Activated T-cell treated with anti-CD3 and anti-CD28 coated beads, Interleukin-2, amount 50 U/mL, for 48 hours (primary cell): Measurements from ENCODE around the gene RBSN.

ENCODE experiments used
- DNase-seq, 2 experiments: peaks; one replicate each; pipeline ENCODE4 v3.0.0-alpha.2; 2020

The RBSN gene

DNA sequence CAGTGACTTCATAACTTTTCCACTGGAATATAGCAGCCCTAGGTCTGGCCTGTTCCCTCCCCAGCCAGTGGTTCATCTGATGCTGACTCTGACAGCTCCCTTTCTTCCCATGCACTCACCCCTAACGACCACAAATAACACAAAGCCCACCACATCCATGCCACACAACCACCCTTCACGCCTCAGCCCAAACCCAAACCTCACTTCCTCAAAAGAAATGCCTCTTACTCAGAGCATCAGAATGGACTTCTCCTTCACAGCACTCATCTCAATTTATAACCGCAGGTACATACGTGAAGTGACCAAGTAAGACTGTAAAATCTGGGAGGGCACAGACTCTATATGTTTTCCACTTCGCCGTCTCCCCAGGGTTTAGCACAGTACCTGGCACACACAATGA is 1.1 kb downstream of the RBSN start:
- peak; percentile 75 to 80 for DNase-seq

DNA sequence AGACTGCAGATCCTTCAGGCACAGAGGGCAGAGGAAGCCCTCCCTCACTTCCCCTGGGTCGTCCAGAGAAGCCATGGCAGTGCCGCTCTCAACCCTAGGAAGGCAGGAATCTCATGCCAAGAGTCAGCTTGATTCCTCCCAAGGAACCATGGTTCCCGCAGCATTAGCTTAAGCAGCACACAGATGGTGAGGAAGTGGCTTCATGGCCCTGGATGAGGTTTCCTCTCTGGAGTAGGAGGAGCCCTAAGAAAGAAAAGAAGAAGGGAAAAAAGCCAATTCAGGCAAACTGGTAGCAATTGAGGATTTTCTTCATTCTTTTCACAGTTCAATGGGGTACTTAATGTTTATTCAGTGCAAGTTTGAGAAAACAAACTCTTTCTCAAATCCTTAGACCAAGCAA is 2.9 kb downstream of the RBSN start:
- no peak for DNase-seq

DNA sequence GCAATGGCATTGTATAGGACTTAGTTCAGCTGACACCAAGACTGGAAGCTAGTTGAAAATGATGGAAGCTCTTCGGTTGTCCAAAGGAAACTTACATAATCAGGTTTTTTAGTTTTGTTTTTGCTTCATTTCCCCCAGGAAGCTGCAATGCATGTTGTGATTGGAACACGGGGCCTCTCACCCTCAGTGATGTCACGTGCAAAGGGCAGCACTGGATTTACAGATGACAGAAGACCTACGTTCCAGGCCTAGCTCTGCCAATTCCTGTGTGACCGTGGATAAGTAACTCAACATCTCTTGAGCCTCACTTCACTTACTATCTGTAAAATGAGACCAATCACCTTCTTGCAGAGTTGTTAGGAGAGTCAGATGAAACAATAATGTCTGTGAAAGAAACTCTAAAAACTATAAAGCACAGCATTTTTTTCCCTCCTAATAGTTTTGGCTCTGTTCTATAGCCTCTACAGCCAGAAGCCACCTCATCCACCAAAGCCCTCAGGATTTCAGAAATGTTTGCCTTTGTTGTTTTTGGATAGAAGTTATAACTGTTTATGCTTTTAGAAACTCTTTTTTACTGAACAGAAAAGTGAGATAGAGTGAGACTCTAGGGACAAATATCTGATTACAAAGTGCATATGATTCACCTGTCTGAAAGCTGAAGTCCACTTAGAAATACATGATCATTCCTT is 4.6 kb downstream of the RBSN start:
- no peak for DNase-seq

DNA sequence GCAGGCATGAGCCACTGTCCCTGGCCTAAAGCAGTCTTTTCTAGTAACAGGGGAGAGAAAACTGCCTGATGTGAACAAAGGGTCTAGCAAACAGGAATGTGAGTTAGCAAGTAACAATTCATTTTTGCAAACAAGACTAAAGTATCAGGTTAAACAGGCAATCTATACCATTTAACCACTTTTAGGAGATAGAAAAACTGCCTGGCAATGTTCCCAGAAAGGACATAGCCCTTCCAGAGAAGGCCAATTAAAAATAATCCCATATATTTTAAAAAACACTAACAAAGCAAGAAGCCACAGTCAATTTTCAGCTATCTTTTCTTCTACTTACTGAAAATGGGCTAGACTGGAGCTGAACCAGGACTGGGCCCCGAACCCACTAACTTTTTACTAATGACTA is 6.3 kb downstream of the RBSN start:
- no peak for DNase-seq

DNA sequence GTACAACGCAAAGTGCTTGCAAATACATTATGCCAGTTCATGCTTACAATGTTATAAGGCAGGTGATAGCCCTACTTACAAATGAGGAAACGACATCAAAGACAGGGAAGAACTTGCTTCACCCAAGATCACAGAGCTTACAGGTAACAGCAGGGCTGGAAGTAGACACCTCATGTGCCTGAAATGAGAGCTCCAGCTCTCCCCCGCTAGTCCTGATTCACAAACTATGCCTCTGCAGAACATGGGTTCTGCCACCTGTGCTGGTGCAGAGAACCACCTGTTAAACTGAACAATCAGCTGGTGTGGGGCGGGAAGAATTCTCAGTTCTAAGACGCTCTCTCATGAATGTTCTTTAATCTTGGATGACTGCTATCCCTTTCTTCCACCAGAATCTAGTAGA is 7.4 kb downstream of the RBSN start:
- no peak for DNase-seq

DNA sequence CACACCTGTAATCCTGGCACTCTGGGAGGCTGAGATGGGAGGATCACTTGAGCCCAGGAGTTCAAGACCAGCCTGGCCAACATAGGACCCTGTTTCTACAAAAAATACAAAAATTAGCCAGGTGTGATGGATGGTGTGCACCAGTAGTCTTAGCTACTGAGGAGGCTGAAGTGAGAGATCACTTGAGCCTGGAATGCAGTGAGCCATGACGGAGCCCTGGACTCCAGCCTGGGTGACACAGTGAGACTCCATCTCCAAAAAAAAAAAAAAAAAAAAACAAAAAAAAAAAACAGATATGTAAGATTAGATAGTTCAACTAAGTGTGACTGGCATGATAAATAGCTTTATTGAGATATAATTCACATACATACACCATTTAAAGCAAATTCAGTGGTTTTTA is 9.7 kb downstream of the RBSN start:
- DNase-seq, result no peak

DNA sequence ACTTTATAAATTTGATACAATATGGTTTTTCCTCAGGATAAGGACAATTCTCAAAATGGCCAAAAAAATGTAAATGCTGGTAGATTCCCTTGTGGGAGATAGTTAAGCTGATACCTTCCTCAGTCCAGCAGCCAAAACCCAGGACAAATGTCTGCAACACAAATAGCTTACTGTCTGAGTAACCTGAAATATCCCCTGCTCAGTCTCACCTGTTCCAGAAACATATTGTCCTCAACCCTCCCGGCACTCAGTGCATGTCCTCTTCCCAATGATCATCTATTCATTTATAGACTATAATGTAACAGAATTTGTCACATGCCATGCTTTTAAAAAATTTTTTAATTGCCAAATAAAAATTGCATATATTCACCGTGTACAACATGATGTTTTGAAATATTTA is 12.2 kb downstream of the RBSN start:
- no peak for DNase-seq

DNA sequence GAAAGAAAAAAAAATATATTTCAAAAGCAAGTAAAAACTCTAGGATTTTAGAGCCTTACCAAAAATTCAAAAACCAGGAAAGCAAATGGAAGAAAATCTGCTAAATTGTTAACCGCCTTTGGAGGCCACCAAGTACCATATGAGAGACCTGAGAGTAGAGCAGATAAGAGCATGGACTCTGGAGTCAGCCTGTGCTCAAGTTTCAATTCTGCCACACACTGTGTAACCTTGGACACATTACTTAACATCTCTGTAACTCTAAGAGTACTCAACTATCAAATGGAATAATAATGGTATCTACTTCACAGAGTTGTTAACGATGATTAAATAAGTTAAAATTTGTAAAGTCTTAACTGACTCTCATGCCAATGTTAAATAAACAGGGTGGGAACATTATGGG is 12.7 kb downstream of the RBSN start:
- no peak for DNase-seq

DNA sequence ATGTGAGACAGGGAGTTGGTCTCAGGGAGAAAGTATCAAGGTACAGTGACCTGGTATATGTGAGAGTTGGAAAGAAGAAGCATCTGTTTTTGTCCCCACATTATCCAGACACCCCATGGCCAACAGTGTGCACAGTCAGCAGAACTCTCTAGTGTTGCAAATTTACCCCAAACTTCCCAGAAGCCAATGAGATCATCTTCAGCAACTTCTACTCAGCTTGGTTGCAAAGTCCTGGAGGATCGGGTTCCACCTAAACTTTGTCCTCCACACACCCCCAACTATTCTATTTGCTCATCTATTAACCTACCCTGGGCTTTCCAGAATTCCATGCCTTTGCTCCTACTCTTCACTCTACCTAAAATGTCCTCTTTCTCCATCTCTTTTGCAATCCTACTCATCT is 15.7 kb downstream of the RBSN start:
- no peak for DNase-seq

DNA sequence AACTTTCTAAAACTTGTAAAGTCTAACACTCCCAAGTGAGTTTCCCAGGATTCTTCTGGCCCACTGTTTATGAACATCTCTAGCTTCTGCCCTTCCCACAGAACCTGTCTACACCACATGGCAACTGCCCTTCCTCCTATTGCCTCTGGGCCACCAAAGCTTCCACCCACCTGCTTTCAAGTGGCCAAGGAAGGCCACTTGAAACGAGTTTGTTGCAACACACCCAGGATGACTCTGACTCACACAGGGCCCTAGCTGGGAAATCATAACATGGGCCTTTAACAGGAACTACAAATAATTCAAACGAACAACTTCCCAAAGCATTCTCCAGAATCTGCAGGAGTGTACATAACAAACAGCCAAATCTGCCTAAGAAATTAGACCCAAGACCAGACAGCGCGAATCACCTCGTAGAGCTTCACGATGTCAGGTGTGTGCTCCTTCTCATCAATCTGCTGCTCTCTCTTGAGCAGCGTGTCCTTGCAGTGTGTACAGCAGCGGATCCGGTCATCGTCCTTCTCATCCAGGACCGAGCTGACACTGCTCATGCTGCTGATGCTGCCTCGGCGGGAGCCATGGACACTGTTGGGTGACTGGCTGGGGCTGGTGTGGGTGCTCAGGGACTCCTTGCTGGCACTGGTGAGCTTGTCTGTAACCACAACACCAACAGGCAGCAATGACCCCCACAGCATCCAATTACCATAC is 16.8 kb downstream of the RBSN start:
- DNase-seq, result no peak

DNA sequence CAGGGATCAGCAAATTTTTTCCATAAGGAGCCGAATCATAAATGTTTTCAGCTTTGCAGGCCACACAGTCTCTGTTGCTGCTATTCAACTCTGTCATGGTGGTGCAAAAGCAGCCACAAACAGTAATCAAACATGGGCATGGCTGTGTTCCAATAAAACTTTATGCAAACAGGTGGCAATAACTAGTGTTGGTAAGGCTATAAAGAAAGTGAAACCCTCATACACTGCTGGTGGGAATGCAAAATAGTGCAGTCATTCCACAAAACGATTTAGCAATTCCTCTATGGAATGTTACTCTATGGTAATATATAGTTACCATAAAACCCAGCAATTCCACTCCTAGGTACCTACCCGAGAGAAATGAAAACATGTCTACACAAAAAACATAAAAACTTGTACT is 19.9 kb downstream of the RBSN start:
- no peak for DNase-seq

DNA sequence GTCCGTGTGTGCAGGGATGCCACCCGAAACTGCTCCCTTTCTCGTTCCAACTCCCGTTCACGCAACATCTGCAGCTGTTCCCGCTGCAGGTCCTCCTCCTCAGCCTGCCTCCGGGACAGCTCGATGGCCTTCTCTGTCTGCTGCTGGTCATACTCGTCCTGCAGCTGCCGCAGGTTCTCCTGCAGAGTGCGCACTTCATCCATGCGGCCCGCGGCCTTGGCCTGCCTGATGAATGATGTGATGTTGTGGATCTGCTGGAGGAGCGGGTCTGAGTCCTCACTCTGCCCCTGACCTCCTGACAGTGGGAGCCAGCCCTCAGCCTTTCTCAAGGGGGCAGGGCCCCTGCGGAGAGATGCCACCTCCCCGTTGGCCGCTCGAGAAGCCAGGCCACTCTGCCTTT is 24.4 kb downstream of the RBSN start:
- DNase-seq, result no peak

DNA sequence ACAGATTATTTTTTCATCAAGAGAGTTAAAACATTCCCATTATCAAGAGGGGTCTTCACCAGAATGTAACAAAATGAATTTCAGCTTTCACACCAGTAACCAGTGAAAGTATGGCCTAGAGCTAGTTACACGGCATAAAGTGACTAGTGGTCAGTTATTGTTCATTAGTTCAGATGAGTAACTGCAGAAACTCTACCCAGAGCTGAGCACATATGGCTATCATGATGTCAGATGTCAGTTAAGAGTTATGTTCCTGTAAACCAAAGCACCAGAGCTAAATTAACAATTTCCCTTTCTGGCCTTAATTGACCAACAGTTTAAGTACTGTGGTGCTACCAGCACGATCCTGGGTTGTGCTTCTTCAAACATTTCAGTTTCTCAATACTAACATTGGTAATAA is 27.2 kb downstream of the RBSN start:
- no peak for DNase-seq

DNA sequence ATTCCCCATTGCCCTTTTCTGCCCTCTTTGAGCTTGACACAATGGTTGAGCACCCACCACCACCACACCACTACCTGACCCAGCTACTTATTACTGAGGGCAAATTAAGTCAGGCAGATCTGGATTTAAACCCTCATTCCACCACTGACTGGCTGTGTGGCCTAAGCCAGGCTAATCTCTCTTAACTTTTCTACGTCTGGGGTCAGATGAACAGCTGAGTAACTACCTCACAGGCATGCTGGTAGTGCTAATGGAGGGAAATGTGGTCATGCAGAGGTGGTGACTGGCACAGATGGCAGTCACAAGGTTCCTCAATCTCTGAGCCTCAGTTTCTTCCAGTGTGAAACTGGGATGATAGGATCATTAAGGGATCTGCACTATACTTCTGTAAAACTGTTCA is 29.5 kb downstream of the RBSN start:
- DNase-seq, result no peak

DNA sequence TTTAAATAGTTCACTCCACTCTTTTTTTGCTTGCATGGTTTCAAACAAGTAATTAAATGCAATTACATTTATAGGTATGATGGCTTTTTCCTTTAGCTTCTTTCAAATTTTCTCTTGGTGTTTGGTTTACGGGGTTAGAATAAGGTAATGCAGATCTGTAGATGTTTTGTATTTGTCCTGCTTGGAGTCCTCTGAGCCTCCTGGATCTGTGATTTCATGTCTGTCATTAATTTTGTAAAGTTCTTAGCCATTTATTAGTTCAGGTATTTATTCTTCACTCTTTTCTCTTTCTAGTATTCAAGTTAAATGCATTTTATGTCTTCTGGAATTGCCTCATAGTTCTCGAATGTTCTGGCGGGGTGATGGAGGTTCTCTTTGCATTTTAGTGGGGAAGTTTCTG is 32.5 kb downstream of the RBSN start:
- DNase-seq, result no peak

DNA sequence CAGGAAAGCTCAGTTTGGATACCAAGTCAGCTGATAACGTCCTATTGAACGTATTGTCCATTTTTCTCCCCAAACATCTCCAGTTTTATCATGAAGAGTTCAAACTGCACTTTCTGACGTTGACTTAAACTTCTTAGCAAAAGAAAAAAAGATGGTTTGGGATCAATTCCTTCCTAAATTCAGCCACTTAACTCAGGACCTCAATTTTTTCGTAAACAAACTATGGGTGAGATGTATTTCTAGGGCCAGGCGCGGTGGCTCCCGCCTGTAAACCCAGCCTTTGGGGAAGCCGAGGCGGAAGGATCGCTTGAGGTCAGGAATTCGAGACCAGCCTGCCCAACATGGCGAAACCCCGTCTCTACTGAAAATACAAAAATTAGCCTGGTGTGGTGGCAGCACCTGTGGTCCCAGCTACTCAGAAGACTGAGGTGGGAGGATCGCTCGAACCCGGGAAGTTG is 33.4 kb downstream of the RBSN start:
- no peak for DNase-seq

DNA sequence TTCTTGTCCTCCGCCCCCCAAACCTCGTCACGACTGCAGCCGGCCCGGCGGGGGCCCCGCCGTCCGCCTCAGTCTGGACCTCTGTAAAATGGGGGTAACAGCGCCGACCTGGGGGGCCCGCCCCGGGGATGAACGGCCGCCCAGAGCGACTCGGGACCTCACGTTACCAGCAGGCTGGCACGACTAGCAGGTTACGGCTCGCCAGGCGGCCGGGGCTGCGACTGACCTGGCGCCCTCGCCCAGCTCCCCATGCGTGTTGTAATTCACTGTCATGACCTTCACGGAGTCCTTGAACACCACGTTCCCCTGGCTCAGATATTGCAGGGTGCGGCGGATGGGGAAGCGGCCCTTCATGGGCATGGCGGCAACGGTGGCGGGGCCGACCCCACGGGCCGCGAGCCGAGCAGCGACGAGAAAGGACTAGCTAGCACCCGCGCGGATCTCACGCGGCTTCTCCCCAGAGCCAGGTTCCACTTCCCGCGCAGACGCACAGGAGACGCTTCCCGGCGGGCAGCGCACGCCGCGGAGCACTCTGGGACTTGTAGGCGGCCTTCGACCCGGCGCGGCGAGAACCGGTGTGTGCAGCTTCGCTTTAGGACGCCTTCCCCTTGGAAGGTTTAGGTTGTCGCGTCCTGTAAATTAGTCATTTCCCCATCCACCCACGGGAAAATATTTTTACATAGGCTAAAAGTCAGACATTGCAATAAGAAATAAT is 34.0 kb downstream of the RBSN start, which contains the start of gene MRPS25:
Gene MRPS25, minus strand, starts transcription at position 481 of the 715 bp plus-strand sequence. Its CDS starts 121 bp downstream, at position 360.
- DNase-seq, result peak; percentile 90 to 92

DNA sequence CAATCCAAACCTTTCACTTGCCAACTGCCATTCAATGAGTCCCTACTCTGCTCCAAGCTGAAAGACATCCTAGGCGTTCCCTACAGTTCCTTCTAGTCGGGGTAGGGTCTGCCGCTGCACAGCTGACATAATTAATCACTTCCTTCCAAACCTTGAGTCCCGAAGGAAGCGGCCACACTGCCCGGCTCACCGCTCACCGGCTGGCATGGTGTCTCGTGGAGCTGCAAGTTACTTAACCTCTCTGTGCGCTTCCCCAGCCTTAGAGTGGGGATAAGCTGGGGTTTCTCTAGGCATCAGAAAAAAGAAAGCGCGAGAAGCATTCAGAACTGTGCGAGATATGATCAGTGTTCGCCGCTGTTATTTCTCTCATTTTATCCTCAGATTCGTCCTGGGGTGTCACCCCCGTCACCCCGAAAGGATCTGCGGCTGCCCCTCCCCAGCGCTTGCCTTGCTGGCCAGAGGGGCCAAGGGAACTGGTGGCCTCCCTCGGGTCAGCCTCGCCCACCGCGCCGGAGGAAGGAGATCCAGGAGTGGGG is 34.6 kb downstream of the RBSN start:
- DNase-seq, result peak; percentile 43 to 48

DNA sequence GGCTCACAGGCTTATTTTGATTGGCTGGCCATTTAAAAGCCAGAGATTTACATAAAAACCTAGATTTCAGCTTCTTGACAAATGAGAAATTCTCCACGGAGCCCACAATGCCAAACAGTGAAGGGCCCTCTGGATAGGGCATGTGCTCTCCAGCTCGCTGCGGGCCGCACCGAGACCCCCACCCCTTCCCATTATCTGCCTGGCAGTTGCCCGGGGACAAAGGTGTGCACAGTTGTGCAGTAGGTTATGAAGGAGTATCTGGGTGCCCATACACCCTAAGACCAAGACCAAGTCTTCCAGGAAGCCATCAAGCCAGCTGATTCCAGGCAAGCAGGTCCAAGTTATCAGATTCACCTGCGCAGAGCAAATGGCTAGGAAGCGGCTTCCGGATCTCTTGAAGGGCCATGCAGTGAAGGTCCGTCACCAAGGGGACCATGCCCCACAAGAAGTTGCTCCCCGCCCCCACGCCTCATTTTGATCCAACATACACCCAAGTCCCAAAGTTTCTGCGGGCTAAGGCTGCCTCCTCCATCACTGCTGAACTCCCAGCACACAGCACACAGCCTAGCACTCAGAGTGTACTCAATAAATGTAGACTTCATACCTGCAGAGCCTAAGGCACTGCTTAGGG is 35.2 kb downstream of the RBSN start:
- DNase-seq, result peak in 1 of 2 experiments; percentile 29

DNA sequence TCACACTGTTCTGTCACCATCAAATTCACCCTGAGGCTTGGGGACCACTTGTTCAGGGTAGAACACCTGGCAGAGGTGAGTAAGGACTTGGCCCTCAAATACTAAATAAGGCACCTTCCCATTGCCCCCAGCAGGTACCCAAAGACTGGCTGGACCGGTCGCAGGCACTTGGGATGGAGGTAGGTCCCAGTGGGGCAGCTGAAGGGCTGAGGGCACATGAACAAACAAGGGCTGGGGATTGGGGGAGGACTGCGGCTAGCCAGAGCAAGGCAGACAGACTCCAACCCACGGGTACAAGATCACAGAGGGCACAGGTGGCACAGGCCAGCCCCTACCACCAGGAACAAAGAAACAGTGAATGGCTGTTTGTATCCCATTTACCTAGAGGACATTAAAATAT is 35.7 kb downstream of the RBSN start:
- DNase-seq, result no peak

DNA sequence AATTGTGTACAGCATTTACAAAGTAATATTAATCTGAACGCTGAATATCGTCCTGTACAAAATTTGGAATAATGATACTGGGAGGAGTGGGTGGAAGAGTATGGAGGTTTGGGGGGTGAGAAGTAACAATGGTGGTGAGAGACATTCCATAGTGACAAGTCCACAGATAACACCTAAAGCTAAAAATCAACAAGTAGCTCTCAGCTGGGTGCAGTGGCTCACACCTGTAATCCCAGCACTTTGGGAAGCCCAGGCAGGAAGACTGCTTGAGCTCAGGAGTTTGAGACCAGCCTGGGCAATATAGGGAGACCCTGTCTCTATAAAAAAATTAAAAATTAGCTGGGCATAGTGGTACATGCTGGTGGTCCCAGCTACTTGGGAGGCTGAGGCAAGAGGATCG is 38.9 kb downstream of the RBSN start:
- no peak for DNase-seq

DNA sequence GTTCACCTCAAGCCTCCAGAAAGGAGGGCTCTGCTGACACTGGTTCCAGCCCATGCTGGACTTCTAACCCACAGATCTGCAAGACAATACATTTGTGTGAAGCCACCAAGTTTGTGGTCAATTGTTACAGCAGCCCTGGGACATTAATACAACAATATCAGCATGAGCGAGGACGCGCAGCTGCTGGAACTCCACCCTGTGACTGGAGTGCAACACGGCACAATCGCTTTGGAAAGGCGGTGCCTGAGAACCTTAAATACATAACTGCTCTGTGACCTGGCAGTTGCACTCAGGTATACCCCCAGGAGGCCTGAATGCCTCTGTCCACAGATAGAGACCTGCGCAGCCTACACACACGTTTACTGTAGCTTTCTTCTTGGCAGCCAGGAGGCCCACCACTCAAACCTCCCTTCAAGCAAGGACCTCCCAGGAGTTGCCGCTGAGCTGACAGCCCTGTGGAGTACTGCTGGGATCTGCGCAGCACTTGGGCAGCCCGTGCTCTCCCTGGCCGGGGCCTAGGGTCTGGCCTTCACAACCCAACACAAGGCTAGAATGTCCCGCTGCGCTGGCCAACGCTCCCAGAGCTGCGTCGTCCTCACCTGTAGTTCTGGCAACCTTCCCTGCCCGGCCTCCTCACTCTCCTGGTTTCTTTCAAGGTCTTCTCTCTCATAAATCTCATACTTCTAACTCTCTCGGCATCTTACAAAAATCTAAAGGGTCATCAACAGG is 42.1 kb downstream of the RBSN start:
- no peak for DNase-seq
